HG03097 (cell line): ENCODE results near the gene FGFBP1.
"Not testable (repeated sequence)": the region's sequence is repeated elsewhere in the genome, so short reads cannot be mapped to it uniquely, and the experiment has no call there.

Source experiments
- ATAC-seq: cut with Tn5 transposase; IDR thresholded peaks from one replicate; pipeline ENCODE4 v1.9.1; 2021; ENCODE audit not compliant: unreplicated experiment, low FRiP score

FGFBP1 gene

DNA sequence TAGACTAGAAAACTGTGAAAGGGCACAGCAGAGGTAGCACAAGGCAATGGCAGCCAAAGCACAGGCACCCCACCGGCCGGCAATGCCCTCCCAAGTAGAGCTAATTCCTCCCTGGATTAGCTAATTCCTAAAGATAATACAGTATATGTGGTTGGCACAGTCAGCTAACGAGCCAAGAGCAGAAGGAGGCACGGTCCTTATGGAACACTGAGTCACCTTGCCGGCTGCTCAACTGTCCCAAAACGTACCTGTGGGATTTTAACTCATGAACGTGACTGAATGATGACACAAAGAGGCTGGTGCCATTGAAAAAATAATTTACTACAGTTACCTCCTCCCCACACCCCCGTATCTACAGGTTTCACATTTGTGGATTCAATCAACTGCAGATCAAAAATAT is 9.1 kb upstream of the FGFBP1 start:
- ATAC-seq: no peak

DNA sequence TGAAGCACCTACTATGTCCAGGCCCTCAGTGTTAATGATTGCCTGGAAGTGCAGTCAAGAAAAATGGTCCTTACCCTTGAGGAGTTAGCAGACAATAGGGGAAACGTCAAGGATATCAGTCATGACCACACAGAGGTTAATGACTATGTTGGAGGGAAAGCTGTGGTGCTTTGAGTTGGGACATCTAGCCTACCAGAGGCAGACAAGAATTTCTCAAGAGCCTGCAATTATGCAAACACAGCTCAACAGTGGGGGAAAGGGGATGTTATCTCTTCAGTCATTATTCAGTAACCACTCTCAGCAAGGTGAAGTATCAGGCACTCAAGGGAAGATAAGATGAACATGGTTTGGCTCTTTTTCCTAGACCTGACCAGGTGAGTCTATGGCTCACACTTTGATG is 7.0 kb upstream of the FGFBP1 start:
- no peak for ATAC-seq

DNA sequence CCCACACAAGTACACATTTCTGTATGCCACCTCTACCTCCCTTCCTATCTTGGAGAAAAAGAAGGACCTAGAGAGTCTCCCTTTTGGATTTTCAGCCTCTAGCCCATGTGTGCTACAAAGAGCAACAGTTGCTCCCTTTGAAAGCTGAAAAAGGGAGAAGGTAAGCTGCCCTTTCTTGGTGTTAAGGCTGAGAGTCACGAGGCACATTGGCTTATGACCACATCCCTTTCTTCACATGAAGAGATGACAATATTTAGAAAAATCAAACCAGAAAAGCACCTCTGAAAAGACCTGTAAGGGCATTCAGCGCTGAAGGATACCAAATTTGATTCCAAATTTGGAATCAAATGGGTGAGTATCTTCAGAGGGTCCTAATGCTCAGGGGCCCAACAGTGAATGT is 6.4 kb upstream of the FGFBP1 start:
- no peak for ATAC-seq

GRCh38 chr4:15942283-15942682 is 3.7 kb upstream of the FGFBP1 start:
- ATAC-seq: no peak

DNA sequence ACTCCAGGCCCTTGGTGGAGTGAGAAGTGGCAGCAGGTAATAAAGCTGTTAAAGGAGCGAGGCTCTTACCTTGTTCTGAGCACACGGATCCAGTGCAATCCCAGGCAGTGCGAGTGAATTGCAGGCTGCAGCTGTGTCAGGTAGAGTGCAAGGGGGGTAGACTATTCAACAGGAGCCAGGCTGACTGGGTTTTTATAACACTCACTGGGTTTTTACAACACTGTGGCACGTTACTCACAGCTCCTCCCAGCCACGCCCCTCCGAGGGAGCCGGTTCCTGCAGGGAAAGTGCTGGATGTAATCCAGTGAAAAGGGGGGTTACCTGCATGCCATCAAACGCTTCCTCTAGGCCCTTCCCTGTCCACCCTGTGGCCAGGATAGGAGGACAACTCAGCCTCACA is 358 bp downstream of the FGFBP1 start:
- ATAC-seq: no peak

DNA sequence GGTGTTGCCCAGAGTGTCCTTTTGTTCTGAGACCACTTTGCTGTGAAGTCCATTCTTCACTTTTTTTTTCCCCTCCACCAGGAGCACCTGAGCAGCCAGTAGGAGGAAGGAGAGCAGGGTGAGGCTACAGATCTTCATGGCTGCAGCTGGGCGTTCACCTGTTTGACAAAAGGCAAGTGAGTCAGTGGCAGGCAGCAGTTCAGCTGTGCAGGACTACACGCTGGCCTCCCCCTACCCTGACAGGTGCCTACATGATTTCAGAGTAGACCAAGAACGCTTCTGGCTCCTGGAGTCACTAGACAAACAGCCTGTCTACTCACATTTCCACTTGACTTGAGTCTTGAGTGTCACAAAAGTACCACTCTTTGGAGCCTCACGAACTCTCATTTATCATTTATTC is 2.0 kb downstream of the FGFBP1 start:
- no peak for ATAC-seq

DNA sequence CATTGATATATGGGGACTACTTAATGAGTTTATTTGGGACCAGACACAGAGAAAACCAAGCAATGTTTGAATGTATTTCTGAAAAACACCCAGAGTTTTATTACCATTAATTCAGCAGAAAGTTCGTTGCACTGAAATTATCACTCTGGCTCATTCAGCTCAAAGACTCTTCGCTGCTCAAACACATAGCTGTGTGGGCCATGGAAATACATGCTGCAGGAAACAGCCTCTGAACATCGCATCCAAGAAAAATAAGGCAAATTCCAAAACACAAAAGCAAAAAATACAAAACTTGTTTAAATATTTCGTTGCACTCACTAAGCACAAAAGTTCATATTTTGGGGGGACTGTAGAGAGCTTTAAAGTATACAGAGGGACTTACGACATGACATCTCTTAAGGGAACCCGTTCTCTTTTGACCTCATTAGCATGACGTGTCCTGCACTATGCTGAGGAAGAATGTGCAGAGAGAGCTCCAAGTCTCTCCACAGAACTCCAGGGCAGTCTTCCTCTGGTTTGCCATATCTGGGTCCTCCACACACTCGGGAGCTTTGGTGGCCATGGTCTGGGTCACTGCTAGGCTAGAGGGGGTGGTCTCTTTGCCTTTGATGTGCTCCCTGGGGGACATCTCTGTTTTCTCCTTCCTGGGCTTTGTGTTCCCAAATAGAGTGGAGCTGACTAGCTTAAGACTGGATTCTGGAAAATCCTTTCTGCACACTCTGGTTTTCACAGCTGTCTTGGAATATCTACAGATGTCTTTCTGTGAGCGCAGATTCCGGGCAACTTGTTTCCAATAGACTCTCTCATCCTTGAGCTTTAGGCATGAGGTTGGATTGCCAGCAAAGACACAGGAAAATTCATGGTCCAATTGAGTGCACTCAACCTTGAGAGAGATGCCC is 2.8 kb downstream of the FGFBP1 start:
- ATAC-seq: no peak

DNA sequence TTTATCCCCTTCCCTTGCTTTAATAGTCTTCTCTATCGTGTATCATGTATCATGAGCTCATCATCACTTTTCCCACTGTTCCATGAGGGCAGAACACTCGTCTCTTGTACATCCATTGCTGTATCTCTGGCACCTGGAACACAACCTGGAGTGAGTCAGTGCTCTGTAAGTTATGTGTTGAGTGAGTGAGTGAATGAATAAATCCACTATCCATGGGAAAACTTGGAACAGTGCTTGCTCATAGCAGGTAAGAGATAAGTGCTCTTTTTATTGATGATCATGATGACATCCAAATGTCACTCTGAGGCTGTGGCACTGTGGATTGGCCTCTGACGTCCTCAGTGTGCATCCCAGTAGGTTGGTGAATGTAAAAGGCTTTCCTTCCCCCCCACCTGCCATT is 4.3 kb downstream of the FGFBP1 start:
- ATAC-seq: no peak

DNA sequence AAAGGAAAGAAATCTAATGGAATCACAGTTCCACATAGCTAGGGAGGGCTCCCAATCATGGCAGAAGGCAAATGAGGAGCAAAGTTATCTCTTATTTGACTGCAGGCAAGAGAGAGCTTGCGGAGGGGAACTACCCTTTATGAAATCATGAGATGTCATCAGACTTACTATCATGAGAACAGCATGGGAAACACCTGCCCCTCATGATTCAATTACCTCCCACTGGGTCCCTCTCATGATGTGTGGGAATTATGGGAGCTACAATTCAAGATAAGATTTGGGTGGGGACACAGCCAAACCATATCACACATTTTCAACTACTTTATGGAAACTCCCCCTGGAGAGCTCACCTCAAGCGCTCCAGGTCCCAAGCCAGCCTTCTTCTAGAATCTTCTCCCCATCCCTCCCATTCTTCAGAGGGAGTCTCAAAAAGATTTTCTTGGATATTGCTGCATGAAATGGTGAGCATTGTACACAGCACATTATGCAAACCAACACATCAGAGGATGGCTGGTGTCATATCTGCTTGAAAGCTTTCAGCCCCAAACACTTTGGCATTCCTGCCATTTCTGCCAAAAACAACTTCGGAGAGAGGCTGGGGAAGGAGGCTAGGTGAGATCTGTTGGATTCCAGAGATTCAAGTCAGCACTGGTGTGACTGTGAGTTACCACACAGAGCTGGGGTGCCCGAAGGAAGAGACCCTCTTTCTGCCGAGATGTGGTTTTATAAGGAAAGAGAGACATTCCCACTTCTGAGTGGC is 6.9 kb downstream of the FGFBP1 start:
- ATAC-seq: no peak

DNA sequence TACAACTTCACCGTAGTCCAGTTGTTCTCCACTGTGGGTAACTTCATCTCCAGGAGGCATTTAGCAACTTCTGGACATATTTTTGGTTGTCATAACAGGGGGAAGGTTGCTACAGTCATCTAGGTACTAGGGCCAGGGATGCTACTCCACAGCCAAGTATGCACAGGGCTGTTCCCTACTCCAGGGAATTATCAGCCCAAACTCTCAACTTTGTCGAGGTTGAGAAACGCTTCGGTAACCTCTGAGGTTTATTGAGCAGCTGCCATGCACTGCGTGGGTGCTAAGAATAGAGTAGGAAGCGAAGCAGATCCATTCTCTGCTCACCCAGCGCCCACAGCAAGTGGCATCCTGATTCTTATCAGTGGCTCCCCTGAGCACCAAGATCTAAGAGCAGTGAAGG is 8.2 kb downstream of the FGFBP1 start:
- ATAC-seq: no peak

- ATAC-seq: no peak
Measured at GRCh38 chr4:15929540-15929939, 9.0 kb downstream of the FGFBP1 start.

DNA sequence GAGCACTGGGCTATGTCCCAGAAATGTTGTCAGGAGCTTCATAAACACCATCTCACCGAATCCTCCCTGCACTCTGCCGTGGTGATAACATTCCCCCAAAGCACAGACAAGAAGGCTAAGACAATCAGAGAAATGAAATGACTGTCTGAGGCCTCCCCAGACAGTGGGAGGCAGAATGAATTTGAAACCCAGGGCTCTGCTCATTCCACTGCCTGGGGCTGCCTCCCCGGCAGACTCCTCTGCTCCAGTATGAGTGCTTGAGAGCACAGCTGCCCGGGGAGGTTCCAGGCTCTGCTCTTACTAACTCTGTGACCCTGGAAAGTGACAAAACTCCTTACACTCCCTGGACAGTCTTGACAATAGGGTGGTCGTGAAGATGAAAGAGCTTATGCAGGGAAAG is 9.7 kb downstream of the FGFBP1 start:
- no peak for ATAC-seq

DNA sequence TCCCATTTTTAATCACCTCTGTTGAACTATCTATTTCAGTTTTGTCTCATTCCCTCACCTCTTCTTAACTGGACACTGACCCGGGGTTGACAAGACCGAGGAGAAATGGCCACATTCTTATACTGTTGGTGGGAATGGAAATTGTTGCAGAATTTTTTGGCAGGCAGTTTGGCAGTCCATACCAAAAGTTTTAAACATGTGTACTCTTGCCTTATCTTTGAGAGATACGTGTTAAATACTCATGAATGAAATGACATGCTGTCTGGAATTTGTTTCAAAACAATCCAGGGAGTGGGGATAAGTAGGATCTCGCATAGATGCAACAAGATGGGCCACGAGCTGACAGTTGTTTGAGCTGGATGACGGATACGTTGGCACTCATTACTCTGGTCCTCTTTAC is 12.1 kb downstream of the FGFBP1 start:
- ATAC-seq: no peak

GRCh38 chr4:15925830-15926229 is 12.7 kb downstream of the FGFBP1 start:
- ATAC-seq: no peak

DNA sequence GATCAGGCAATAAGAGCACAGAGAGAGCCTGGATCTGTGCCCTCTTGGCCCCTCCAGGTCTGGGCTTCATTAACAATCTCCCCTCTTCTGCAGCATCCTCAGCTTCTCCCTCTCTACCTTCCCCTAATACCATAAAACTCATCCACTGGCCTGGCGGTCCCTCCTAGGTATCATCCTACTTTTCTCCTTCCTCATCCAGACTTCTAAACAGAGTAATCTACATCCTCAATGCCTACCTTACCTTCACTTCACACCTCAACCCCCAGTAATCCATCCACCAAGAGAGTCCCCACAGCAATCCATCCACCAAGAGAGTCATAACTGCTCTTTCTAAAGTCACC is 17.0 kb downstream of the FGFBP1 start:
- ATAC-seq: no peak

- ATAC-seq: no peak
Measured at GRCh38 chr4:15920723-15921591, 17.6 kb downstream of the FGFBP1 start.

GRCh38 chr4:15918484-15919129 is 19.9 kb downstream of the FGFBP1 start:
- no peak for ATAC-seq

GRCh38 chr4:15917297-15917696 is 21.2 kb downstream of the FGFBP1 start:
- ATAC-seq: no peak

DNA sequence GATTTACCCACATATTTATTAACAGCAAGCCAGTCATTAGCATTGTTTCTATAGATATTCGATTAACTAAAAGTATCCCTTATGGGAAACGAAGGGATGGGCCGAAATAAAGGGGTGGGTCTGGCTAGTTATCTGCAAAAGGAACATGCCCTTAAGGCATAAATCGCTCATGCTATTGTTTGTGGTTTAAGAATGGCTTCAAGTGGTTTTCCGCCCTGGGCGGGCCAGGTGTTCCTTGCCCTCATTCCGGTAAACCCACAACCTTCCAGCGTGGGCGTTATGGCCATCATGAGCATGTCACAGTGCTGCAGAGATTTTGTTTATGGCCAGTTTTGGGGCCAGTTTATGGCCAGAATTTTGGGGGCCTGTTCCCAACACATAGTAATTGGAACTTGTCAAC is 22.2 kb downstream of the FGFBP1 start:
- not testable (repeated sequence) for ATAC-seq

DNA sequence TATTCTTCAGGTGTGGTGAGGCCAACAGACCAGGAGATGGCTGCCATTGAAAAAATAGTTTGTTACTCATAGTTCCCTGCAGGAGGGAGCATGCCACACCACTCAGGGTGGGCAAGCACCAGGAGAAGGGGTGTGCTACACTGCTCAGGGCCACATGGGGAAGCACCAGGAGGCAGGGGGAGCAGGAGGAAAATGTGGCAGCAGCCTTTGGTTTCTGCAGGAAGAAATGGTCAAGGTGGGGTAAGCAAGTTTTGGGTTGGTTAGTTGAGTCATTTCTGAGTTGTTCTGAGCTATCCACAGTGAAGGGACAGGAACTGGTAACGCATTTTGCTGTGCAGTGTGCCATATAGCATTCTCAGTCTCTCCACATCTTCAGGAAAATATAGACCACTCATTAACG is 23.8 kb downstream of the FGFBP1 start:
- ATAC-seq: no peak

DNA sequence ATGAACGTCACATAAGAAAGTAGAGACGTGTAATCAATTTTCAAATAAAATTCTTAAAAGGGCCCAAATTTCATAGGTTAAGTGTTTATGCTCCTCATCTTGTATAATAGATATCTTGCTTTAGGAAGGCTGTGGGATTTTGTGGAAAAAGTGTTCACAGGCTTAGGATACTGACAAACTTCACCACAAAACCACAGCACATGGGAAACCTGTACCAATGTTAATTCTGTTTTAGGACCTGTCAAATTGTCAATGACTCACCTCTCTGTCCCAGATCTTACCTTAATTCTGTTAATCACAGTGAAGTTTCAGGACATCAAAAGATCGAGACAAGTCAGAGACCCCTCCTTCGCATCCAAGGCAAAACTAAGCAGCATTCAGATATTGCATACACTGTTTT is 24.2 kb downstream of the FGFBP1 start:
- no peak for ATAC-seq
